C4-2B (cell line): ENCODE results near the gene SYT1.

Experiments
- H3K27ac ChIP-seq: fragments of 450-650 bp; 2 replicates; pipeline ENCODE4 v1.5.1; 2017
- CTCF ChIP-seq: fragments of 450-650 bp; conservative IDR thresholded peaks from 2 replicates; pipeline ENCODE4 v1.5.1; 2017; ENCODE audit warnings: mild to moderate bottlenecking
- ZFX ChIP-seq: fragments of 450-650 bp; IDR thresholded peaks from 2 replicates; pipeline ENCODE4 v1.6.1; 2017

SYT1 gene

GRCh38 chr12:78863482-78864402 is 832 bp upstream of the SYT1 start:
- TF ChIP-seq ZFX = no peak
- no peak for TF ChIP-seq CTCF
- no peak overlapping the region for H3K27ac ChIP-seq

- TF ChIP-seq CTCF (no peak), ZFX (no peak)
- no peak overlapping the region for H3K27ac ChIP-seq
Measured at GRCh38 chr12:78864870-78865463, 393 bp downstream of the SYT1 start.

- TF ChIP-seq ZFX (no peak), CTCF (no peak)
- no peak overlapping the region for H3K27ac ChIP-seq
Measured at GRCh38 chr12:78865516-78865915, 942 bp downstream of the SYT1 start.

- H3K27ac ChIP-seq = no peak overlapping the region
- TF ChIP-seq ZFX (no peak), CTCF (no peak)
Measured at GRCh38 chr12:78866518-78866917, 1.9 kb downstream of the SYT1 start.

- no peak for TF ChIP-seq CTCF
- TF ChIP-seq ZFX = no peak
- no peak overlapping the region for H3K27ac ChIP-seq
Measured at GRCh38 chr12:78870539-78870938, 6.0 kb downstream of the SYT1 start.

GRCh38 chr12:78871566-78871965 is 7.0 kb downstream of the SYT1 start:
- no peak overlapping the region for H3K27ac ChIP-seq
- TF ChIP-seq CTCF = no peak
- TF ChIP-seq ZFX = no peak

GRCh38 chr12:78878459-78878858 is 13.9 kb downstream of the SYT1 start:
- no peak overlapping the region for H3K27ac ChIP-seq
- TF ChIP-seq CTCF (no peak), ZFX (no peak)
